HT-29 (cell line): Measurements from ENCODE around the gene APOL1. TPM values are rescaled to one million over a fixed set of nuclear protein-coding genes. Genes with fewer than 3 reads are reported as not detected.
A peak's percentile ranks its signal among the peaks of the same experiment; 100 is the strongest.
"Not testable (repeated sequence)": the region's sequence is repeated elsewhere in the genome, so short reads cannot be mapped to it uniquely, and the experiment has no call there.

Source experiments
- DNase-seq: peaks from one replicate; pipeline ENCODE4 v3.0.0-alpha.2; 2015; ENCODE audit warnings: low spot score
- total RNA-seq: library from RNA; depleted of rRNA; stranded (reverse); fragments of >200 nt; shearing (Covaris generic); gene quantifications from 2 replicates; pipeline ENCODE4 v1.2.3, GENCODE V29; 2014; rRNA removed

Gene APOL1, protein sequence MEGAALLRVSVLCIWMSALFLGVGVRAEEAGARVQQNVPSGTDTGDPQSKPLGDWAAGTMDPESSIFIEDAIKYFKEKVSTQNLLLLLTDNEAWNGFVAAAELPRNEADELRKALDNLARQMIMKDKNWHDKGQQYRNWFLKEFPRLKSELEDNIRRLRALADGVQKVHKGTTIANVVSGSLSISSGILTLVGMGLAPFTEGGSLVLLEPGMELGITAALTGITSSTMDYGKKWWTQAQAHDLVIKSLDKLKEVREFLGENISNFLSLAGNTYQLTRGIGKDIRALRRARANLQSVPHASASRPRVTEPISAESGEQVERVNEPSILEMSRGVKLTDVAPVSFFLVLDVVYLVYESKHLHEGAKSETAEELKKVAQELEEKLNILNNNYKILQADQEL
- total RNA-seq = 8.4 and 15.2 TPM in 2 replicates

- peak; percentile 70 for DNase-seq
Observed at GRCh38 chr22:36252754-36253522, at the start of gene APOL1. TSS of gene APOL1 (plus strand) at chr22:36253133. CDS start at chr22:36254956, 1,823 bp downstream.

DNA sequence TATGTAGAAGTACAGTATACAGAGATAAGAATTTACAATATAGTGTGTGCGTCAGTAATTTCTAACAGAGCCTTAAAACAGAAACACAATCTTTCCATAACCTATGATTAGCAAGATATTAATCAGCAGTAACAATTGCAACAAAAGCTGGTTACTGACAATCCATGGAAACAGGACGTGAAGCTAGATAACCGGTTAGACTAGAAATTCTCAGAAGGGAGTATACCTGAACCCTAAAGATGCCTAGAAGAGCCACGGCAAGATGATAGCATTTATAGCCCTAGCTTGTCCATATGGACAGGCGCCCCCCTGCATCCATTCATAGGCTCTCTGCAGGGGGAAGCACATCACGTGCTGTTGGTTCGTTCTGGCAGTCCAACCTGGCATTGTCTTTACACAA lies 49.5 kb upstream of the APOL1 start:
- peak; percentile 28 for DNase-seq

GRCh38 chr22:36204001-36204631 lies 48.8 kb upstream of the APOL1 start:
- no peak for DNase-seq

DNA sequence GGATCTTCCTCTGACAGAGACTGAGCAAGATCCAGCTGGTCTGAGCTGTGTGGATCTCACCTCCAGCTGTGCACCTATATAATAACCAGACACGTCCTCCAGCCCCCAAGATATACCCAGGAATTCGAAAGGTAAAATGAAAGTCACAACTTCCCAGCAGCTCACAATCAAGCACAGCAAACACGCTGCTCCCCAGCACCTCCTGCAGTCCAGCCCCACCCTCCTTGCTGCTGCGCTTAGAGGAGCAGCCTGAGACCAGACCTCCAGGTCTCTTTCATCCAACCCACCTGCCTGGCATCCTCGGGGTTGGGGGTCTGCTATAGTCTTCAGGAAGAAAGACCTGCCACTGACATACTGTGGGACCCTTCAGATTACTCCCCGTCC lies 48.3 kb upstream of the APOL1 start:
- no peak for DNase-seq

- not testable (repeated sequence) for DNase-seq
Observed at GRCh38 chr22:36205573-36205972, 47.4 kb upstream of the APOL1 start.

DNA sequence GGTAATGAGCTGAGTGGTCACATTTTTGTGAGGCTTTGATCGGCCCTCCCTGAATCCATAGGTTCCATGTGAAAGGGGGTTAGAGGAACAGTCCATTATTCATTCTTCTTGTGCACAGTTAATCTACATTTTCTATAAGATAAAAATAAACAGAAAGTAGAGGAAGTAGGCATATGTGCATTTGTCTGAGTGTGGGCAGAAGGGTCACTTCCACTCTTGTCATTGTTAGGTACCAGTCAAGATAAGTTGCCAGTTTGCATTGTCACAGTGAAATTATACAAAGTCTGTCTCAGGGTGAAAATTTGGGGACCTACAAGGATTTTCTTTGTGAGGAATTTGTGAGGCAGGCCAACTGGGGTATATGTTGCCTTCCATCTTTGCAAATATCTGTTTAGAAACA lies 46.7 kb upstream of the APOL1 start:
- no peak for DNase-seq

DNA sequence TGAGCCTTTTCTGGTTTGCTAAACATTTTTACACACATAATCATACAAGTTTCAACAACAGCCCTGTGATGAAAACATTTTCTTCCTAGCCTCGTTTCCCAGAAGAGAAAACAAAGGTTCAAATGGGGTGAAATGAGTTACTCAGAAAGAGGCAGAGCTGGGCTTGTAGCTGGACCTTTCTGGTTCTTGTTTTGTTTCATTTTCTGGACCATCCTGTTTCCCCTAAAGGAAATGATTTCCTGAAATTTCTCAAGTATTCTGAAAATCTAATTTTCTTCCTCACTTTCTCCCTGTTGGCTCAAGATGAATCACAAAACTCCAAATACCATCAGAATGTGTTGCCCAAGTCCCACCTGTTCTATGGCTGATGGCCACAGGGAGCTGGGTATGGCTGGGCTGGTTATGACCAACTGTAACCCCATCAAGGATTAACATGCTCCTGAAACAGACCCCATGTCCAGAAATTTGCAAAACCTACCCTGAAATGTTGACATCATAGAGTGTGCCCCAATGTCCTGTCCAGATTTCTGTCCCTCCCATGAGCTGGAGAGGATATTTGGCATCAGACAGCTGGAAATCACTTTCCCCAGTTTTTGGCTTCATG lies 44.7 kb upstream of the APOL1 start:
- DNase-seq = no peak

GRCh38 chr22:36208914-36209313 lies 44.0 kb upstream of the APOL1 start:
- no peak for DNase-seq

DNA sequence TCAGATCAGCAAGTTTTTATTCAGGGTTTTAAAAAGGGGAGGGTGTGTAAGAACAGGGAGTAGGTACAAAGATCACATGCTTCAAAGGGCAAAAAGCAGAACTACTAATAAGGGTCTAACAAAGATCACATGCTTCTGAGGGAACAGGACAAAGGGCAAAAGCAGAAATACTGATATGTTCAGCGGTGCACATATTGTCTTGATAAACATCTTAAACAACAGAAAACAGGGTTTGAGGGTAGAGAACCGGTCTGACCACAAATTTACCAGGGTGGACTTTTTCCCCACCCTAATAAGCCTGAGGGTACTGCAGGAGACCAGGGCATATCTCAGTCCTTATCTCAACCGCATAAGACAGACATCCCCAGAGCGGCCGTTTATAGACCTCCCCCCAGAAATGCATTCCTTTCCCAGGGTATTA lies 43.4 kb upstream of the APOL1 start:
- not testable (repeated sequence) for DNase-seq

GRCh38 chr22:36210224-36210623 lies 42.7 kb upstream of the APOL1 start:
- DNase-seq = no peak

- DNase-seq = no peak
Observed at GRCh38 chr22:36211237-36211861, 41.6 kb upstream of the APOL1 start.

DNA sequence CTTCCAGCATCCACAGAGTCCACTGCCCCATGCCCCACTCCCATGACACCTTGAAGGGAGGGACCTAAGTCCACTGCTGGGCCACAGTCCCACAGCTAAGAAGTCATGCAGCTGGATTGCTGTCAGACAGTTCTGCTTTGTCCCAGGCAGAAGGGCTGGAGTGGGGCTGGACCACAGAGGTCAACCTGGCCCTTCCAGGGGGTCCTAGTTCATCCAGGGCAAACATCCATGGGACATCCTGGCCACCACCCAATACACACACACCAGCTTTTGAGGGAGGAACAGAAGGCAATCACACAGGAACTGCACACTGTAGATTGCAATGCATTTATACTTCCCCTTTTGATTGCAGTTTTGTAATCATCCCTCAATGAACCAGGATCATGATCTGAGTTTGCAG lies 40.0 kb upstream of the APOL1 start:
- no peak for DNase-seq

DNA sequence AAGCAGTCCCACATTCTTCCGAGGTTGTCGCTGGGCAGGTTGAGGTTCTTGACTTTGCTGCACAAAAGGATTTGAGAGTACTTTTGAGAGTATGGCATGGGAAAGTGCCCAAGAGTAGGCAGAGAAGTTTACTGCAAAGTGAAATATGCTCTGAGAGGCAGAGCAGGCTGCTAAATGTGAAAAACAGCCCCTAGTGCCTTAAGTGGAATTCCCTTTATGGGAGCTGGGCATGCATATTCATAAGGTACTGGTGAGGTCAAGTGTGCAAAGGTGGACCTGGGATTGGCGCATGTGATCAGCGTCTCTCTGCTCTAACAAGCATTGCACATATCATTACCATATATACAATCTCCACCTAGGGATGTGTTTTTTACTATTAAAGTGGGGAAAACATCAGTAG lies 39.3 kb upstream of the APOL1 start:
- DNase-seq = no peak

DNA sequence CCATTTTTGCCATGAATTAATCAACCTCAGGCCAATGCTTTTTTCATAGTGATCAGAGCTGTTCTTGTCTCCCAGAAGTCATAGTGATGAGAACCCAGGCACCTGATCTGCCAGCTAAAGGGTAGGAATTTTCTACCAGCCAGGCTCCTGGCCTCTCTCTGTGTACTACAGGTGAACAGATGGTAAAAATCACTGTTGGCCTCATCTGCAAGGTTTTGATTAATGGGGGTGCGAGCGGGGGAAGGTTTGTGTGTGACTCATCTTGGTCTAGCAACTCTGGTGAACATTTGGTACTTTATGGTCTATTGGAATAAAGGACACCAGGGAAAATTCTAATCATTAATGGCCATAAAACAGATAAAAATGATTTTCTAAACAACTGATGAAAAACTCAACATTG lies 37.0 kb upstream of the APOL1 start:
- no peak for DNase-seq

DNA sequence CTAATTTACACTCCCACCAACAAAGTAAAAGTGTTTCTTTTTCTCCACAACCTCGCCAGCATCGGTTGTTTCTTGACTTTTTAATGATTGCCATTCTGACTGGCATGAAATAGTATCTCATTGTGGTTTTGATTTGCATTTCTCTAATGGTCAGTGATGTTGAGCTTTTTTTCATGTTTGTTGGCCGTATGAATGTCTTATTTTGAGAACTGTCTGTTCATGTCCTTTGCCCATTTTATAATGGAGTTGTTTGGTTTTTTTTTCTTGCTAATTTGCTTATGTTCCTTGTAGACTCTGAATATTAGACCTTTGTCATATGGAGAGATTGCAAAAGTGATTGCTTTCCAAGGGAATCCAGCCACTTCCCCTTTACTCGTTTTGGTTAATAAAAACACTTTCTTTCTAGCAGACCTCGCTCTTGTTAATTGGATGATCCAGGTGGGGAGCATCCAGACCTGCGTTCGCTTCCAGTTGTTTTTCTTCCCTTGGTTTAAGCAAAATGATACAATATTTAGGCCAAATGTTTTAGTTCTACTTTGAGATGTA lies 34.2 kb upstream of the APOL1 start:
- DNase-seq = no peak

DNA sequence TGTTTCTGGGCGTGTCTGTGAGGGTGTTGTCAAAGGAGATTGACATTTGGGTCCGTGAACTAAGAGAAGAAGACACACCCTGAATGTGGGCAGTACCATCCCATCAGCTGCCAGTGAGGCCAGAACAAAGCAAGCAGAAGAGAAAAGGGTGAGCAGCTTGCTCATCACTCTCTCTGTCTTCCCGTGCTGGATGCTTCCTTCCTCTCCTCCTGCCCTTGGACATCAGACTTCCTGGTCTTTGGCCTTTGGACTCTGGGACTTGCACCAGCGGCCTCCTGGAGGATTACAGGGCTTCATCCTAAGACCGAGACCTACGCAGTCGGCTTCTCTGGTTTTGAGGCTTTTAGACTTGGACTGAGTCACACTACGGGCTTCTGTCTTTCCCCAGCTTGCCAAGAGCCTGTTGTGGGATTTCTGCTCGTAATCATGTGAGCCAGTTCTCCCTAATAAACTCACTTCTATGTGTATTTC lies 32.4 kb upstream of the APOL1 start:
- DNase-seq = peak; percentile 7

DNA sequence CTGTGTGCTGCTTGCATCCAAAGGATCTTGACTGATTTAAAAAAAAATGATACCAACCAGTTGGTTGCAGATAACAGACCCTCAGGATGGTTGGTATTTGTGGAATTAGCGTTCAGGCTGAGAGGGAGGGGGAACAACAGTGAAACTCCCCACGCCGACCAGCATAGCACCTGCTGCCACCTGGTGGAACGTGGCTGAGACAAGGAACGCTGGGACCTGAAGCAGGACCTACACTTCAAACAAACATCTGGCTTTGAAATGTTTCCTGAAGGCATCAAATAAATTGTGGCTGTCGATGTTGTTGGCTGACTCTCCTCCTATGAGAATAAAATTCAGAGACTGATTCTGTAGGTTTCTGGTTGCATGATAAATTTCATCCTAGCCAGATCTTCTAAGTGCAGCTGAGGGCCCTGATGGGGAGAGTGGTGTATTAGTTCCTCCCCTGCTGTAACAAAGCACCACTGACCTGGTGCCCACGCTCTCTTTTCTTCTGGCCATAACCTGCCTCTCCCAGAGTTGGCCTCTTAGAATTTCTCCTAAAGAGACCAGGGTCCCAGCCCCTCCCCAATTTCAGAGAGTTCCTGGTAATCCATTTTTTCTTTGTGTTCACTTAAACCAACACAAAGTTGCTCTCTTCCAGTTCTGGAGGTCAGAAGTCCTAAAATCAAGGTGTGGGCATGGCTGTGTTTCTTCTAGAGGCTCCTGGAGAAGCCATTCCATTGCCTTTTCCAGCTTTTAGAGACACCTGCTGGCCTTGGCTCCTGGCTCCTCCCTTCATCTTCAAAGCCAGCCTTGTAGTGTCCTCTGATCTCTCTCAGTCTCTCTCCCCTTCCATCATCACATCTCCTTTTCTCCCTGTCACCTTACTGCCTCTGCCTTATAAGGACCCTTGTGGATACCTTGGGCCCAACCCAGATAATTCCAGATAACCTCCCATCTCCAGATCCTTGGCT lies 30.9 kb upstream of the APOL1 start:
- peak; percentile 63 for DNase-seq

DNA sequence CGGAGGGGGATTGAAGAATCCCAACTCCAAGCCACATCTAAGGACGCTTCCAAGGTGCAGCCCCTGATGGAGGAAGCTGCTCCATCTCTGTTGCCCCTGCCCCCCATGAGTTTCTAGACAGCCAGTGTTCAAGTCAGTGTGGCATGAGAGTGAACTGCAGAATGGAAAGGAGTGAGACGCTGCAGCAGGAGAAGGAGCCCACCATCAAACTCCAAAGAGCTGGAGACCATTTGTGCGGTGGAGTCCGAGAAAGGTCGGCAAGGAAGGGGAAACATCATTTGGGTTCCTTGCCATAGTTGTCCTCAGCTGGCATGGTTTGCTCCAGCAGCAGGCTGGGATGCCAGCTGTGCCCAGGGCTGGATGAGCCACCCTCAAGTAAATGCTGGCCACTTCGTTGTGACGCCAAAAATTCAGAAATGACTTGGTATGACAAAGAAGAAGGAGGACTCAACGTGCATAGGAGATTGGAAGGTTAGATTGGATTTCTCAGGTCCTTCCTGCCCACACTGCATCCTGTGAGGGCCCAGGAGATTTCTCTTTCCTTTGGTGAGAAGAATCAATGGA lies 30.0 kb upstream of the APOL1 start:
- no peak for DNase-seq

DNA sequence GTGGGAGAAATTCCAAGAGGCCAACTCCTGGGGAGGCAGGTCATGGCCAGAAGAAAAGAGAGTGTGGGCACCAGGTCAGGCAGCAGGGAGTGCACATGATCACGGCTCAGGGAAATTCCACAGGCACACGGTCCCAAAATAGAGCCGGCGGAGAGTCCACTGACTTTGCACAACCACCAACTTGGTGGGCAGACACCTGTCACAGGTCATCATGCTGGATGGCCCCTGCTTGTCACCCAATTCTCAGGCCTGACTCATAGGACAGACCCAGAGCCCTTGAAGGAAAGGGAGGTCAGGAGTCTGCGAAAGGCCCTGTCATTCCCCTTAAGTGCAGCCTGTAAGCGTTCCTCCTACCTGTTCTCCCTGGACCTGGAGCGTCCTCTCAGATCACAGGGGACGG lies 29.4 kb upstream of the APOL1 start:
- DNase-seq = no peak

DNA sequence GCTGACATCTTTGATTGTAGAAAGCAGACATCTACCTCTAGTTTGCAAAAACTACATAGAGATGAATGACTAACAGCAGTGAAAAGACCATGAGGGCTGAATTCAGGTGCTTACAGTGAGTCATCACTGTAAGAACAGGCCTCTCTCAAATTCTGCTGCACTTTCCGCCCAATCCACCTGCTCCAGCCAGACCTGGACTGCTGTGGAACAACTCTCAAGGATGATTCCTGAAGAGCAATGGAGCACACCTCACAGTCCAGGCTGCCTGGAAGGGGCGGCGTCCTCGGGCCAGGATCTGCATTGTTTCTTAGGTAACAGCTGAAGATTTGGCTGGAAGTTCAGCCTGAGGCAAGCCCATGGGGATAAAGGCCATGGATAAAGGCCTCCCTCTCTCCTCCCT lies 28.7 kb upstream of the APOL1 start:
- DNase-seq = no peak
